ENCODE measurements around the gene MTIF2.
"Not testable (repeated sequence)": the region's sequence is repeated elsewhere in the genome, so short reads cannot be mapped to it uniquely, and the experiment has no call there.

The MTIF2 gene

DNA sequence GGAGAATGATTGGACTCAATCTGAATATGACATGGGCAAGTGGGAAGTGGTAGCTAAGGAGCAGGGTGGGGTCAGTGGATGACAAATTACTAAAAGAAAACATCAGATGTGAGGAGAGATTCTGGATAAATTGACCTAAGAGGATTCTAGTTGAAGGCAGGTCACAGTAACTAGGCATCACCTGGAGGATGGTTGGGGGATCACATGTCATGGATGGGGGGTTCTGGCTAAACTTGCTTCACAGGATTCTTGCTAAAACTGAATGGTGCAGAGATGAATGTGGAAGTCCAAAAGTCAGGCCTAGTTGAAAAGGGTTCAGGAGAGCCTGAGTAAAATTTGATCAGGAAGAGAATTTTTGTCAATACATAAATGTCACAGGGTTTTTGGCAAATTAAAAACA, 55.2 kb downstream of the MTIF2 start:
- no peak overlapping the region for H3K4me3 ChIP-seq (ENCODE audit: low read depth, low read length)
- DNase-seq (ENCODE audit: low read depth): no peak
- TF ChIP-seq, protein P1, sequence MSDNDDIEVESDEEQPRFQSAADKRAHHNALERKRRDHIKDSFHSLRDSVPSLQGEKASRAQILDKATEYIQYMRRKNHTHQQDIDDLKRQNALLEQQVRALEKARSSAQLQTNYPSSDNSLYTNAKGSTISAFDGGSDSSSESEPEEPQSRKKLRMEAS (IDR thresholded peaks at IDR 0.05; ENCODE audit: low read depth, low read length): no peak
- no peak for TF ChIP-seq POLR2A (IDR thresholded peaks at IDR 0.05; ENCODE audit: extremely low read depth, insufficient read length)
- TF ChIP-seq, protein P2, sequence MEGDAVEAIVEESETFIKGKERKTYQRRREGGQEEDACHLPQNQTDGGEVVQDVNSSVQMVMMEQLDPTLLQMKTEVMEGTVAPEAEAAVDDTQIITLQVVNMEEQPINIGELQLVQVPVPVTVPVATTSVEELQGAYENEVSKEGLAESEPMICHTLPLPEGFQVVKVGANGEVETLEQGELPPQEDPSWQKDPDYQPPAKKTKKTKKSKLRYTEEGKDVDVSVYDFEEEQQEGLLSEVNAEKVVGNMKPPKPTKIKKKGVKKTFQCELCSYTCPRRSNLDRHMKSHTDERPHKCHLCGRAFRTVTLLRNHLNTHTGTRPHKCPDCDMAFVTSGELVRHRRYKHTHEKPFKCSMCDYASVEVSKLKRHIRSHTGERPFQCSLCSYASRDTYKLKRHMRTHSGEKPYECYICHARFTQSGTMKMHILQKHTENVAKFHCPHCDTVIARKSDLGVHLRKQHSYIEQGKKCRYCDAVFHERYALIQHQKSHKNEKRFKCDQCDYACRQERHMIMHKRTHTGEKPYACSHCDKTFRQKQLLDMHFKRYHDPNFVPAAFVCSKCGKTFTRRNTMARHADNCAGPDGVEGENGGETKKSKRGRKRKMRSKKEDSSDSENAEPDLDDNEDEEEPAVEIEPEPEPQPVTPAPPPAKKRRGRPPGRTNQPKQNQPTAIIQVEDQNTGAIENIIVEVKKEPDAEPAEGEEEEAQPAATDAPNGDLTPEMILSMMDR (IDR thresholded peaks at IDR 0.05; ENCODE audit: low read depth, low read length): no peak
- no peak for TF ChIP-seq MYC (IDR thresholded peaks at IDR 0.05; ENCODE audit: low read depth, low read length)

DNA sequence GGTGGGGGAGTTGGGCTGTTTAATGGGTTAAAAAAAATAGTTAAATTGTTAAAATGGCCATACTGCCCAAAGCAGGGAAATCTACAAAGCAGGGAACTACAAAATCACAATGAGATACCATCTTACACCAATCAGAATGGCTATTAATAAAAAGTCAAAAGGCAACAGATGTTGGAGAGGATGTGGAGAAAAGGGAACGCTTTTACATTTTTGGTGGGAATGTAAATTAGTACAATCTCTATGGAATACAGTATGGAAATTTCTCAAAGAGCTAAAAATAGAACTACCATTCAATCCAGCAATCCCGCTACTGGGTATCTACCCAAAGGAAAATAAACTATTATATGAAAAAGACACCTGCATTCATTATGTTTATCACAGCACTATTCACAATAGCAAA, 64.1 kb downstream of the MTIF2 start:
- TF ChIP-seq, protein P1 (IDR thresholded peaks at IDR 0.05; ENCODE audit: low read depth, low read length): no peak
- no peak for TF ChIP-seq MYC (IDR thresholded peaks at IDR 0.05; ENCODE audit: low read depth, low read length)
- TF ChIP-seq POLR2A (IDR thresholded peaks at IDR 0.05; ENCODE audit: extremely low read depth, insufficient read length): no peak
- TF ChIP-seq, protein P2 (IDR thresholded peaks at IDR 0.05; ENCODE audit: low read depth, low read length): no peak
- no peak overlapping the region for H3K4me3 ChIP-seq (ENCODE audit: low read depth, low read length)
- no peak for DNase-seq (ENCODE audit: low read depth)

DNA sequence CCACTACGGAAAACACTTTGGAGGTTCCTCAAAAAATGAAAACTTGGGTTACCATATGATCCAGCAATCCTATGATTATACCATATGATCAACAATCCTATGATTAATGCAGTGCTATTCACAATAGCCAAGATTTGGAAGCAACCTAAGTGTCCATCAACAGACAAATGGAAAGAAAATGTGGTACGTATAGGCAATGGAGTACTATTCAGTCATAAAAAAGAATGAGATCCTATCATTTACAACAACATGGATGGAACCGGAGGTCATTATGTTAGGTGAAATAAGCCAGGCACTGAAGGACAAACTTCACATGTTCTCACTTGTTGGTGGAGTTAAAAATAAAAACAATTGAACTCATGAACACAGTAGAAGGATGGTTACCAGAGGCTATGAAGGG, 64.5 kb downstream of the MTIF2 start:
- no peak overlapping the region for H3K4me3 ChIP-seq (ENCODE audit: low read depth, low read length)
- TF ChIP-seq, protein P2 (IDR thresholded peaks at IDR 0.05; ENCODE audit: low read depth, low read length): no peak
- TF ChIP-seq POLR2A (IDR thresholded peaks at IDR 0.05; ENCODE audit: extremely low read depth, insufficient read length): no peak
- TF ChIP-seq, protein P1 (IDR thresholded peaks at IDR 0.05; ENCODE audit: low read depth, low read length): no peak
- DNase-seq (ENCODE audit: low read depth): no peak

DNA sequence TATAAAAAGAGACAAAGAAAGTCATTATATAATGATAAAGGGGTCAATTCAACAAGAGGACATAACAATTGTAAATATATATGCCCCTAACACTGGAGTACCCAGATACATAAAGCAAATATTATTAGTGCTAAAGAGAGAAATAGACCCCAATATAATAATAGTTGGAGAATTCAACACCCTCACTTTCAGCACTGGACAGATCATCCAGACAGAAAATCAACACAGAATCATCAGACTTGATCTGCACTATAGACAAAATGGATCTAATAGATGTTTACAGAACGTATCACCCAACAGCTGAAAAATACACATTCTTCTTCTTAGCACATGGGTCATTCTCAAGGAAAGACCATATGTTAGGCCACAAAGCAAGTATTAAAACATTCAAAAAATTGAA, 68.6 kb downstream of the MTIF2 start:
- TF ChIP-seq, protein P2 (IDR thresholded peaks at IDR 0.05; ENCODE audit: low read depth, low read length): no peak
- TF ChIP-seq, protein P1 (IDR thresholded peaks at IDR 0.05; ENCODE audit: low read depth, low read length): no peak
- no peak for TF ChIP-seq POLR2A (IDR thresholded peaks at IDR 0.05; ENCODE audit: extremely low read depth, insufficient read length)
- TF ChIP-seq MYC (IDR thresholded peaks at IDR 0.05; ENCODE audit: low read depth, low read length): no peak
- DNase-seq (ENCODE audit: low read depth): no peak
- H3K4me3 ChIP-seq (ENCODE audit: low read depth, low read length): no peak overlapping the region

DNA sequence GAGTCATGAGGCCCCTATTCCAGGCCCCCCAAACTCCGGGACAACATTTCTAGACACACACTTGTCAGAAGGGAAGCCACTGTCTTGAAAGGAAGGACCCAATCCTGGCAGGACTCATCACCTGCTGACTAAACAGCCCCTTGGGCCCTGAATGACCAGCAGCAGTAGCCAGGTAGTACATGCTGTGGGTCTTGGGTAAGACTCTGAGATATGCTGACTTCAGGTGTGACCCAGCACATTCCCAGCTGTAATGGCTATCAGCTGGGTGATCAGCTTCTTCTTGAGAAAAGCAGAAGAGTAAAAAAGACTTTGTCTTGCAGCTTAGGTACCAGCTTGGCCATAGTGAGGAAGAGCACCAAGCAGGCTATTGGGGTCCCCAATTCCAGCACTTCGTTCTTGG, 72.5 kb downstream of the MTIF2 start:
- no peak overlapping the region for H3K4me3 ChIP-seq (ENCODE audit: low read depth, low read length)
- DNase-seq (ENCODE audit: low read depth): no peak
- no peak for TF ChIP-seq POLR2A (IDR thresholded peaks at IDR 0.05; ENCODE audit: extremely low read depth, insufficient read length)
- no peak for TF ChIP-seq MYC (IDR thresholded peaks at IDR 0.05; ENCODE audit: low read depth, low read length)
- TF ChIP-seq, protein P2 (IDR thresholded peaks at IDR 0.05; ENCODE audit: low read depth, low read length): no peak
- TF ChIP-seq, protein P1 (IDR thresholded peaks at IDR 0.05; ENCODE audit: low read depth, low read length): no peak

DNA sequence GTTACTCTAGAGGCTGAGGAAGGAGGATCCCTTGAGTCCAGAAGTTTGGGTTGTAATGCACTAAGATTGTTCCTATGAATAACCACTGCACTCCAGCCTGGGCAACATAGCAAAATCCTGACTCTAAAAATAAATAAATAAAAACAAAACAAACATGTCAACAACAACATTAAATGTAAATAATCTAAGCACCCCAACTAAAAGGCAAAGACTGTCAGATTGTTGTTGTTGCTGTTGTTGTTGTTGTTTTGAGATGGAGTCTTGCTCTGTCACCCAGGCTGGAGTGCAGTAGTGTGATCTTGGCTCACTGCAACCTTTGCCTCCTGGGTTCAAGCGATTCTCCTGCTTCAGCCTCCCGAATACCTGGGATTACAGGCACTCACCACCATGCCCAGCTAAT, 77.1 kb downstream of the MTIF2 start:
- H3K4me3 ChIP-seq (ENCODE audit: low read depth, low read length): not testable (repeated sequence)

DNA sequence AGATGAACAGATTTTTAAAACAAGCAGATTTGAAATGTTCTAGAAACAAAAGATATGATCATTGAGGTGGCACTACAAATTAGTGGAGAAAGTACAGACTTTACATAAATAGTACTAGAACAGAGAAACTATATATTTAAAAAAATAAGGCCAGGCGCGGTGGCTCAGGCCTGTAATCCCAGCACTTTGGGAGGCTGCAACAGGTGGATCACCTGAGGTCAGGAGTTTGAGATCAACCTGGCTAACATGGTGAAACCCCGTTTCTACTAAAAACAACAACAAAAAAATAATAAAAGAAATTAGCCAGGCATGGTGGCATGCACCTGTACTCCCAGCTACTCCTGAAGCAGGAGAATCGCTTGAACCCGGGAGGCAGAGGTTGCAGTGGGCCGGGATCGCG, 82.2 kb downstream of the MTIF2 start:
- H3K4me3 ChIP-seq (ENCODE audit: low read depth, low read length); DNase-seq (ENCODE audit: low read depth): not testable (repeated sequence)

More for the DNA sequence above, 77.1 kb downstream of the MTIF2 start:
- not testable (repeated sequence) for DNase-seq (ENCODE audit: low read depth)
